Calu3 (cell line): ENCODE data around the gene EVPL. TPM values are rescaled to one million over a fixed set of nuclear protein-coding genes. Genes with fewer than 3 reads are reported as not detected.
A peak's percentile ranks its signal among the peaks of the same experiment; 100 is the strongest.
"Not testable (repeated sequence)": the region's sequence is repeated elsewhere in the genome, so short reads cannot be mapped to it uniquely, and the experiment has no call there.

Experiments used
- BruUV-seq: library from RNA; stranded (reverse); fragments of 400-500 nt; replicated peaks from 2 replicates; lab custom pipeline; 2021; lab: Mats Ljungman, UMichigan
- CTCF ChIA-PET: fragments of 300-600 bp; sonication (Branson Sonifier 250); formaldehyde crosslinking; loops from one replicate; lab custom pipeline; 2022; ENCODE audit warnings: antibody characterized with exemption; lab: Charles Lee
- DNase-seq: peaks from one replicate; pipeline ENCODE4 v3.0.0; 2022
- H3K27ac Mint-ChIP-seq: one replicate; pipeline ENCODE4 v1.8.0; 2022; ENCODE audit warnings: mixed read lengths; ENCODE audit not compliant: unreplicated experiment
- H3K27me3 Mint-ChIP-seq: one replicate; pipeline ENCODE4 v1.8.0; 2022; ENCODE audit warnings: mixed read lengths; ENCODE audit not compliant: unreplicated experiment
- H3K36me3 Mint-ChIP-seq: one replicate; pipeline ENCODE4 v1.8.0; 2022; ENCODE audit warnings: mild to moderate bottlenecking, moderate library complexity, mixed read lengths; ENCODE audit not compliant: insufficient read depth, unreplicated experiment
- H3K4me1 Mint-ChIP-seq: one replicate; pipeline ENCODE4 v1.8.0; 2022; ENCODE audit warnings: mild to moderate bottlenecking, low read depth, mixed read lengths; ENCODE audit not compliant: unreplicated experiment
- H3K4me3 Mint-ChIP-seq: one replicate; pipeline ENCODE4 v1.8.0; 2022; ENCODE audit warnings: mild to moderate bottlenecking, low read depth, moderate library complexity, mixed read lengths; ENCODE audit not compliant: unreplicated experiment
- H3K9me3 Mint-ChIP-seq: one replicate; pipeline ENCODE4 v1.8.0; 2022; ENCODE audit warnings: low read depth, mixed read lengths; ENCODE audit not compliant: unreplicated experiment
- CTCF ChIP-seq: fragments of 200-600 bp; IDR thresholded peaks from one replicate; pipeline ENCODE4 v1.8.0; 2022; ENCODE audit warnings: antibody characterized with exemption; ENCODE audit not compliant: unreplicated experiment
- intact Hi-C: fragments of 100-400 bp; cut with micrococcal nuclease; formaldehyde crosslinking; loops from one replicate; pipeline ENCODE4 v1.10.0; 2022; ENCODE audit not compliant: unreplicated experiment
- total RNA-seq: library from RNA; stranded (reverse); gene quantifications from 2 replicates; pipeline ENCODE4 v1.2.3, GENCODE V29; 2022

The EVPL gene
- total RNA-seq, 1 experiment from 2014 or later: 51.8 TPM

- peaks cover 25% of the 10 kb centered on the region for H3K4me1 Mint-ChIP-seq
- no peak for DNase-seq
Measured at GRCh38 chr17:75976175-75976848, 50.8 kb downstream of the EVPL start.

GRCh38 chr17:75975757-75976174 is 51.3 kb downstream of the EVPL start:
- Mint-ChIP-seq H3K27ac (peak overlapping the region; percentile 40), H3K36me3 (peaks cover 68% of the 10 kb centered on the region), H3K9me3 (no peaks in the 10 kb centered on the region), H3K4me1 (peaks cover 19% of the 10 kb centered on the region), H3K27me3 (no peaks in the 10 kb centered on the region), H3K4me3 (peak overlapping the region; percentile 53)
- BruUV-seq: no TSS peak
- TF ChIP-seq CTCF: no peak
- DNase-seq: no peak
- CTCF ChIA-PET: no interaction called here
- intact Hi-C loops: no loop called here

More at GRCh38 chr17:75976175-75976848, 50.8 kb downstream of the EVPL start:
- CTCF ChIA-PET: interaction anchor here (0.6 kb wide), 1 partner anchor 20 kb away, joined by 4 read pairs; no protein-coding TSS in a partner anchor
- peak overlapping the region; percentile 40 for H3K27ac Mint-ChIP-seq
- H3K4me3 Mint-ChIP-seq: peak overlapping the region; percentile 53
- TF ChIP-seq CTCF: no peak
- H3K27me3 Mint-ChIP-seq: no peaks in the 10 kb centered on the region
- intact Hi-C loops: no loop called here
- peaks cover 68% of the 10 kb centered on the region for H3K36me3 Mint-ChIP-seq
- TSS peak; percentile 19 for BruUV-seq
- H3K9me3 Mint-ChIP-seq: no peaks in the 10 kb centered on the region

GRCh38 chr17:75975187-75975586 is 51.9 kb downstream of the EVPL start:
- CTCF ChIA-PET, BruUV-seq: not testable (repeated sequence)
- H3K36me3 Mint-ChIP-seq: peaks cover 68% of the 10 kb centered on the region

GRCh38 chr17:75970626-75971025 is 56.5 kb downstream of the EVPL start:
- no peaks in the 10 kb centered on the region for H3K27me3 Mint-ChIP-seq

More at GRCh38 chr17:75975187-75975586, 51.9 kb downstream of the EVPL start:
- H3K4me1 Mint-ChIP-seq: peaks cover 15% of the 10 kb centered on the region
- intact Hi-C loops, DNase-seq, H3K27me3 Mint-ChIP-seq, H3K9me3 Mint-ChIP-seq: not testable (repeated sequence)
- peak overlapping the region; percentile 40 for H3K27ac Mint-ChIP-seq
- peak overlapping the region; percentile 53 for H3K4me3 Mint-ChIP-seq

More at GRCh38 chr17:75970626-75971025, 56.5 kb downstream of the EVPL start:
- DNase-seq: no peak
- CTCF ChIA-PET: no interaction called here
- intact Hi-C loops: no loop called here
- Mint-ChIP-seq H3K36me3 (peaks cover 41% of the 10 kb centered on the region), H3K4me1 (peaks cover 13% of the 10 kb centered on the region), H3K4me3 (no peak overlapping the region), H3K27ac (no peak overlapping the region), H3K9me3 (no peaks in the 10 kb centered on the region)
- TF ChIP-seq CTCF: no peak
- BruUV-seq: no TSS peak
